Skeletal muscle satellite cell (primary cell): Measurements from ENCODE around the gene VMP1.
"Not testable (repeated sequence)": the region's sequence is repeated elsewhere in the genome, so short reads cannot be mapped to it uniquely, and the experiment has no call there.

ENCODE experiments used
- H3K27me3 ChIP-seq: 2 replicates; pipeline ENCODE4 v1.7.0; 2013; ENCODE audit warnings: low read length; ENCODE audit not compliant: control insufficient read depth, insufficient read depth
- H3K36me3 ChIP-seq: 2 replicates; pipeline ENCODE4 v1.7.0; 2013; ENCODE audit warnings: mild to moderate bottlenecking, control low read depth, low read length; ENCODE audit not compliant: insufficient read depth
- H3K4me1 ChIP-seq: 2 replicates; pipeline ENCODE4 v1.7.0; 2013; ENCODE audit warnings: low read length; ENCODE audit not compliant: control insufficient read depth, insufficient read depth
- H3K4me2 ChIP-seq: 2 replicates; pipeline ENCODE4 v1.7.0; 2013; ENCODE audit warnings: mild to moderate bottlenecking, low read length
- H3K4me3 ChIP-seq: 2 replicates; pipeline ENCODE4 v1.7.0; 2013; ENCODE audit warnings: low read length
- H3K9ac ChIP-seq: 2 replicates; pipeline ENCODE4 v1.7.0; 2013; ENCODE audit warnings: mild to moderate bottlenecking, low read depth, low read length, moderate library complexity
- H3K9me3 ChIP-seq: replicated peaks from 2 replicates; pipeline ENCODE4 v1.7.0; 2013; ENCODE audit warnings: mild to moderate bottlenecking, control low read depth, low read length

Gene VMP1

DNA sequence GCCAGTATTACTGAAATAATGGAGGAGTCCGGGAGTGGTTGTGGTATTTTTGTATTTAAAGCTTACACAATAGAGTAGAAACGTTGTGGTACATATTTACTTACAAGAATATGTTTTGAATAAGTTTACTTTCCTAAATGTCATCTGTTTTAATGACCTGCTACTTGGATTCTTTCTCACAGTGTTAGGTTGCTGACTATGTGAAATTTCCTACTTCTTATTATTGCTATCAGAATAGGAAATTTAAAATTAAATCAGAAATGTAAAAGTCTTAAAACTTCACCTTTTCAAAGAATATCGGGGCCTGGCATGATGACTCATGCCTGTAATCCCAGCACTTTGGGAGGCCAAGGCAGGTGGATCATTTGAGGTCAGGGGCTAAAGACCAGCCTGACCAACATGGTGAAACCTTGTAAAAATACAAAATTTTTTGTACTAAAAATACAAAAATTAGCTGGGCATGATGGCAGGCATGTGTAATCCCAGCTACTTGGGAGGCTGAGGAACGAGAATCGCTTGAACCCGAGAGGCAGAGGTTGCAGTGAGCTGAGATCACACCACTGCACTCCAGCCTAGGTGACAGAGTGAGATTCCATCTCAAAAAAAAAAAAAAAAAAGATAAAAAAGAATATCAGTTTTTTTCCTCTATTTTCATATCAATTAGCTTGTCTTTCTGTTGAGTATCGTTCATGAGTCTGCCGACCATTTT lies 77.8 kb downstream of the VMP1 start:
- no peak overlapping the region for H3K4me3 ChIP-seq
- H3K4me1 ChIP-seq, result peaks cover 50% of the 10 kb centered on the region
- H3K4me2 ChIP-seq, result peak overlapping the region; percentile 33
- H3K27me3 ChIP-seq, result no peaks in the 10 kb centered on the region
- H3K9me3 ChIP-seq, result no peaks in the 10 kb centered on the region
- no peaks in the 10 kb centered on the region for H3K36me3 ChIP-seq
- H3K9ac ChIP-seq, result peak overlapping the region; percentile 59

DNA sequence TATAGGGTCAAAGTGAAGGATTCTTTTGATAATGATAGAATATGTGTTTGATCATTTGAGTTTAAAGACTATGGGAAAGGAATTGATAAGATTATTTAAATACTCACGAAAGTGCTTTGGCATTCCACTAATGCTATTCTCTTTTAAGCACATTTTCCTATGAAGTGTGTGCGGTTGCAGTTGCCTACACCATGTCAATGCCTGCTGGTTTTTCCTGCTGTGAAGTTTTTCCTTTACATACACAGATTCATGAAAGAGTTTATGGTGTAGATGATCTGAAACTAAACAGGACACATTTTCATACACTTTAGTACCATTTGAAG lies 78.7 kb downstream of the VMP1 start:
- Histone ChIP-seq H3K4me1 (peaks cover 50% of the 10 kb centered on the region), H3K4me3 (no peak overlapping the region), H3K27me3 (no peaks in the 10 kb centered on the region), H3K4me2 (peak overlapping the region; percentile 70), H3K9ac (peak overlapping the region; percentile 66), H3K9me3 (no peaks in the 10 kb centered on the region), H3K36me3 (no peaks in the 10 kb centered on the region)

DNA sequence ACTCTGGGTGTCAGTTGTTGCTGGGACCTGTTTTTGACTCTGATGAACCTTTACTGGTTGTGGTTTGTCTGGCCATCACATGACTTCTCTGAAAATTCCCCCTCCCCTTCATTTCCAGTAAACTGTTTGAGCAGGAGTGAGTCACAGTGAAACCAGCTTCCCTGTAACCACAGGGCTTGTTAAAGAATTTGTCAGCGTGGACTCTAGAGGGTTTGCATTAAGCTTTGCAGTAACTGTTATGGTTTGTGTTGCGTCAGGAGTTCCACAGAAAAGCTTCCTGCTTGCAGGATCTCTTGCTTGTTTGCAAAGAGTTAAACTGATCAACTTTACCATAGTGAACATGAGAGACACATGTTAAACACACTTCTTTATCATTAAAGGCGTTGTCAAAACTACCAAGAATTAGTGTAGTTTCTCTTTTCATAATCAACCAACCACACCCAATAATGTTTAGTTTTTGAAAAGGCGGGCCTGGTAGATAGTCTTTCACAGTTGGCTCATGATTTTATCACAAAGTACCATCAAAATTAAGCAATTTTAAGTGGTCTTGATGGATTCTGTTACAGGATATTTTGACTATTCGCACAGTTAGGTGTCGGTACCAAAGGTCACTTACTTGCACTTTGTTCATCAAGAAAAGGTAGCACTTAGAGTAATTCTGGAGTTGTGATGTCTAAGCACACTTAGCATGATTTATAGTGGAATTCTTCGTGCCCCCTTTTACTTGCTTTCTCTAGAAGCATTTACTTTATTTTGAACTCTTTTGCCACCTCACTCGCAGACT lies 79.3 kb downstream of the VMP1 start:
- peaks cover 52% of the 10 kb centered on the region for H3K4me1 ChIP-seq
- peak overlapping the region; percentile 1 for H3K4me3 ChIP-seq
- H3K36me3 ChIP-seq, result no peaks in the 10 kb centered on the region
- H3K9ac ChIP-seq, result peak overlapping the region; percentile 73
- no peaks in the 10 kb centered on the region for H3K9me3 ChIP-seq
- peak overlapping the region; percentile 70 for H3K4me2 ChIP-seq
- H3K27me3 ChIP-seq, result no peaks in the 10 kb centered on the region

DNA sequence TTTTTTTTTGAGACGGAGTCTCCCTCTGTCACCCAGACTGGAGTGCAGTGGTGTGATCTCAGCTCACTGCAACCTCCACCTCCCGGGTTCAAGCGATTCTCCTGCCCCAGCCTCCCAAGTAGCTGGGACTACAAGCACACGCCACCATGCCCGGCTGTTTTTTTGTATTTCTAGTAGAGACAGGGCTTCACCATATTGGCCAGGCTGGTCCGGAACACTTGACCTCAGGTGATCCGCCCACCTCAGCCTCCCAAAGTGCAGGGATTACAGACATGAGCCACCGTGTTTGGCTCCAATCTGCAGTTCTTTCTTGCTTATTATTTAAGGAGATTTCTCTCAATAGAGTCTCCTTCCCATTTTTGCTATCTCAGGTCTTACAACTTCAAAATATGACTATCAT lies 82.4 kb downstream of the VMP1 start:
- H3K4me1 ChIP-seq, result peaks cover 37% of the 10 kb centered on the region
- not testable (repeated sequence) for H3K36me3 ChIP-seq, H3K27me3 ChIP-seq, H3K9me3 ChIP-seq, H3K9ac ChIP-seq, H3K4me2 ChIP-seq, H3K4me3 ChIP-seq

DNA sequence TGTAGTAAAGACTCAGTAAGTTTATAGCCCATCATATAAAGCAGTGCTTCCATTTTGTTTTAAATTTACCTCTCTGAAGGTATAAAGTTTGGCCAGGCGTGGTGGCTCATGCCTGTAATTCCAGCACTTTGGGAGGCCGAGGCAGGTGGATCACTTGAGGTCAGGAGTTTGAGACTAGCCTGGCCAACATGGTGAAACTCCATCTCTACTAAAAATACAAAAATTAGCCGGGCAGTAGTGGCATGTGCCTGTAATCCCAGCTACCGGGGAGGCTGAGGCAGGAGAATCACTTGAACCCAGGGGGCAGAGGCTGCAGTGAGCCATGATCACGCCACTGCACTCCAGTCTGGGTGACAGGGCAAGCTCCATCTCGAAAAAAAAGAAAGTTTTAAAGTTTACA lies 83.0 kb downstream of the VMP1 start:
- peaks cover 31% of the 10 kb centered on the region for H3K4me1 ChIP-seq
- H3K9me3 ChIP-seq, H3K4me2 ChIP-seq: not testable (repeated sequence)

DNA sequence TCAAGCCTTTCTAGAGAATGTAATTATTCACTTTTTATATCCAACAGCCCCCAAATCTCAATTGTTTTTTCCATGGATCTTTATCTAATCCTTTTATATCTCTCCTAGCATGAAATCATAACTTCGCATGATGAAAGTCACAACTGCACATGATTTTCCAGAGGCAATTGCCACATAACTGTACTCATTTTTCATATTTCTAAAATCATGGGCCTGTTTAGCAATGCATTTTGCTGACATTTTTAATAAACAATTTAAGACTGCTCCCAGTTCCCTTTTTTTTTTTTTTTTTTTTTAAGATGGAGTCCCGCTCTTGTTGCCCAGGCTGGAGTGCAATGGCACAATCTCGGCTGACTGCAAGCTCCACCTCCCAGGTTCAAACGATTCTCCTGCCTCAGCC lies 83.5 kb downstream of the VMP1 start:
- no peak overlapping the region for H3K4me2 ChIP-seq
- H3K4me1 ChIP-seq, result peaks cover 26% of the 10 kb centered on the region
- no peaks in the 10 kb centered on the region for H3K36me3 ChIP-seq
- H3K27me3 ChIP-seq, result no peaks in the 10 kb centered on the region
- H3K4me3 ChIP-seq, result no peak overlapping the region
- no peak overlapping the region for H3K9ac ChIP-seq
- no peaks in the 10 kb centered on the region for H3K9me3 ChIP-seq

More for the DNA sequence above, 83.0 kb downstream of the VMP1 start:
- H3K27me3 ChIP-seq, H3K9ac ChIP-seq, H3K4me3 ChIP-seq, H3K36me3 ChIP-seq: not testable (repeated sequence)

DNA sequence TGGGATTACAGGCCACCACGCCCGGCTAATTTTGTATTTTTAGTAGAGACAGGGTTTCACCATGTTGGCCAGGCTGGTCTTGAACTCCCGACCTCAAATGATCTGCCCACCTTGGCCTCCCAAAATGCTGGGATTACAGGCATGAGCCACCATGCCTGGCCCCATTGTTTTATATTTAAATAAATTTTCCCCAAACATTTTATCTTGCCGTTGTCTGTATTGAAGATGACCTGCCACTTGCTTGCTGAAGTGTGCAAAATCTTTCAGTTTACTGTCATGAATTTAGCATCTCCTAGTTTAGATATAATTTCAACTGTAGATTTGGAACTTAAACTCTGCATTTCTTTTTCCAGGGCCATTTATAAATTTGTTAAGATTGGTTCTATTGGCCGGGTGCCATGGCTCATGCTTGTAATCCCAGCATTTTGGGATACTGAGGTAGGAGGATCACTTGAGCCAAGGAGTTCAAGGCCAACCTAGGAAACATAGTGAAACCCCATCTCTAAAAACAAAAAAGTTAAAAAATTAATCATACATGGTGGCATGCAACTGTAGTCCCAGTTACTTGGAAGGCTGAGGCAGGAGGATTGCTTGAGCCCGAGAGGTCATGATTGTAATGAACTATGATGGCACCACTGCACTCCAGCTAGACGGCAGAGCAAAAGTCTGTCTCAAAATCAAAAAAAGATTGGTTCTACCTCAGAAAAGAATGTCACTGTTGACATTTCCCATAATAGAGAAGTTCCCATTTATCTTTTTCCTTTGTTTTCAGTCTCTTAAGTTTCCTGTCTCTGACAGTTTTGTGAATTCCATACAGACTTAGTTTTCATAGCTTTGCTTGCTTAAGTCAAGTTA lies 84.4 kb downstream of the VMP1 start:
- no peak overlapping the region for H3K4me2 ChIP-seq
- no peaks in the 10 kb centered on the region for H3K9me3 ChIP-seq
- H3K4me3 ChIP-seq, result no peak overlapping the region
- H3K4me1 ChIP-seq, result peaks cover 19% of the 10 kb centered on the region
- no peaks in the 10 kb centered on the region for H3K36me3 ChIP-seq
- no peaks in the 10 kb centered on the region for H3K27me3 ChIP-seq
- H3K9ac ChIP-seq, result peak overlapping the region; percentile 28

DNA sequence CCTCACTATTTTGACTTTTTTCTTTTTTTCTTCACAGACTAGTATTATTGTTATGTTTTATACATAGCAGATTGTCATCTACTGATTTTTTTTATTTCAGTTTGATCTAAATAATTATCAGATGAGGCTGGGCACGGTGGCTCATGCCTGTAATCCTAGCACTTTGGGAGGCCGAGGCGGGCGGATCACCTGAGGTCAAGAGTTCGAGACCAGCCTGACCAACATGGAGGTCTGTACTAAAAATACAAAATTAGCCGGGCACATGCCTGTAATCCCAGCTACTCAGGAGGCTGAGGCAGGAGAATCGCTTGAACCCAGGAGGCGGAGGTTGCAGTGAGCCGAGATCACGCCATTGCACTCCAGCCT lies 85.0 kb downstream of the VMP1 start:
- not testable (repeated sequence) for H3K4me2 ChIP-seq, H3K9me3 ChIP-seq, H3K27me3 ChIP-seq, H3K36me3 ChIP-seq, H3K4me3 ChIP-seq, H3K9ac ChIP-seq
- H3K4me1 ChIP-seq, result peaks cover 13% of the 10 kb centered on the region

DNA sequence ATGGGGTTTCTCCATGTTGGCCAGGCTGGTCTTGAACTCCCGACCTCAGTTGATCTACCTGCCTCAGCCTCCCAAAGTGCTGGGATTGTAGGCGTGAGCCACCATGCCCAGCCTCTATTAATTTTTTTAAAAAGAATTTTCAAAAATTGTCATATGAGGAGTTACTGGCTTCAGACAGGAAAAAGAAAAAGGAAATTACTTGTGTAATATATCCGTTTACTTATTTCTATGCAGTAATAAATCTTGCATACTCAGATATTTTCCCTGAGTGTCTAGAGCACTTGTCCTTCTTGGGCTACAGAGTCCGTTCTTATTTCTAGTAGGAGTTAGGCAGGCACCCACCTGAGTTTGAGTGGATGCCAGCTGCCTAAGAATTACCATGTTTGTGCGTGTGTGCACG lies 85.8 kb downstream of the VMP1 start:
- Histone ChIP-seq H3K9me3 (no peaks in the 10 kb centered on the region), H3K9ac (no peak overlapping the region), H3K4me3 (no peak overlapping the region), H3K4me2 (no peak overlapping the region), H3K4me1 (peaks cover 5% of the 10 kb centered on the region), H3K27me3 (no peaks in the 10 kb centered on the region), H3K36me3 (no peaks in the 10 kb centered on the region)

DNA sequence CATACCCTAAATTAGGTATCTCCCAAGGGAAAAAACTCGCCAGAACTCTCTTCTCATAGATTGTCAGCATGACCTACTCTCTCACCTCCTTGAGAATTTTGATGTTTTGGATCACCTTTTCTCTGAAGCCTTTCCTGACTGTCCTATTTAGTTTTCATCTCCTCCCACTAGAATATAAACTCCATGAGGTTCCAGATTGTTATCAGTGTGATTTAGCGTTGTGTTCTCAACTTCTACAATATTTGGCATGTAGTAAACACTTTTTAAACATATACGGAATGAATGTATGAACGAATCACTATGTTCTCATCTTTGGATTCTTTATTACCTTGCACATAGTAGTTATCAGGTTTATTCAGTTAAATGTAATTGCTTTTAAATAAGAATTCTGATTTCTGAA lies 88.7 kb downstream of the VMP1 start:
- Histone ChIP-seq H3K9ac (no peak overlapping the region), H3K27me3 (no peaks in the 10 kb centered on the region), H3K4me2 (no peak overlapping the region), H3K36me3 (no peaks in the 10 kb centered on the region), H3K4me1 (peaks cover 5% of the 10 kb centered on the region), H3K9me3 (no peaks in the 10 kb centered on the region), H3K4me3 (no peak overlapping the region)

DNA sequence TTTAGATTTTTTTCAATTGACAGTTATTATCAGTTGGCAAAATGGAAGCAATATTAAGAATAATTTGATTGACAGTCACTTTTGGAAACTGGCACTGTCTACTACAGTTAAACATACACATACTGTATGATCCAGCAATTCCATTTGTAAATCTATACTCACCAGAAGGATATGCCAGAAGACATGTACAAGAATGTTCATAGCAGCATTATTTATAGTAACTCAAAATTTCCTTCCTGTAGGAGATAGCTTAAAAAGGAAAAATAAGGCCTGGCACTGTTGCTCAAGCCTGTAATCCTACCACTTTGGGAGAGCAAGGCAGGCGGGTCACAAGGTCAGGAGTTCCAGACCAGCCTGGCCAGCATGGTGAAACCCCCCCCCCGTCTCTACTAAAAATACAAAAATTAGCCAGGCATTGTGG lies 89.3 kb downstream of the VMP1 start:
- Histone ChIP-seq H3K4me2 (no peak overlapping the region), H3K4me1 (peaks cover 3% of the 10 kb centered on the region), H3K4me3 (no peak overlapping the region), H3K9me3 (no peaks in the 10 kb centered on the region), H3K27me3 (no peaks in the 10 kb centered on the region), H3K9ac (no peak overlapping the region), H3K36me3 (no peaks in the 10 kb centered on the region)
